Ovary (tissue), 9 donors: Measurements from ENCODE around the gene ELP4. TPM values are rescaled to one million over a fixed set of nuclear protein-coding genes. Genes with fewer than 3 reads are reported as not detected.

Source experiments
- DNase-seq, 5 donors: peaks; one replicate each; pipeline ENCODE4 v3.0.0-alpha.2; 2019 to 2020
- H3K27ac ChIP-seq, 2 donors: fragments of 200-600 bp; one replicate each; pipeline versions ENCODE4 v1.5.1 to v1.8.0; 2019 to 2022
- H3K27me3 ChIP-seq: fragments of 200-600 bp; one replicate; pipeline ENCODE4 v1.8.0; 2022
- H3K36me3 ChIP-seq: fragments of 200-600 bp; sonication (generic); one replicate; pipeline ENCODE4 v1.5.1; 2019
- H3K4me1 ChIP-seq: one replicate; pipeline ENCODE4 v1.8.1; 2013; ENCODE audit warnings: mild to moderate bottlenecking, moderate library complexity; ENCODE audit not compliant: insufficient read depth
- H3K4me3 ChIP-seq: fragments of 200-600 bp; sonication (generic); one replicate; pipeline ENCODE4 v1.5.1; 2017
- H3K9me3 ChIP-seq, 2 donors: fragments of 200-600 bp in 1 of 2; sonication (generic) in 1 of 2; one replicate each; pipeline versions ENCODE4 v1.5.1 to v1.8.1; 2013 to 2019; ENCODE audit warnings: mild to moderate bottlenecking in 1 of 2, moderate library complexity in 1 of 2
- CTCF ChIP-seq, 3 donors: fragments of 450-650 bp in 2 of 3; fragments of 200-600 bp in 1 of 3; IDR thresholded peaks; one replicate each; pipeline versions ENCODE4 v1.5.1 to v1.8.0; 2016 to 2022; ENCODE audit warnings: antibody characterized with exemption in 3 of 3, mild to moderate bottlenecking in 1 of 3
- EP300 ChIP-seq: sonication (generic); formaldehyde crosslinking; IDR thresholded peaks from one replicate; pipeline ENCODE4 v1.6.1; 2017; ENCODE audit warnings: antibody characterized with exemption
- POLR2A ChIP-seq: fragments of 450-650 bp; IDR thresholded peaks from one replicate; pipeline ENCODE4 v1.6.1; 2017; ENCODE audit warnings: antibody characterized with exemption, mild to moderate bottlenecking, moderate library complexity
- WGBS, 3 donors: extraction: QIAGEN DNeasy Blood & Tissue Kit in 1 of 3; methylation state at CpG; one replicate each; pipeline versions ENCODE4 v1.1.5 to v1.1.7; 2013 to 2017; 5-methylcytosine and 5-hydroxymethylcytosine counted together
- intact Hi-C, 4 donors: fragments of 100-400 bp; cut with DNase I; formaldehyde crosslinking; loops; one replicate each; pipeline versions ENCODE4 v1.11.0 to v1.15.1; 2022 to 2023
- polyA plus RNA-seq, 2 donors: library from polyadenylated mRNA; stranded (reverse); fragments of 200-250 nt in 1 of 2; fragments of 350-450 nt in 1 of 2; fragmentation: Illumina TruSeq in 1 of 2; extraction: RNeasy Lipid Tissue Mini Kit (QIAGEN cat#74804) in 1 of 2; gene quantifications; one replicate each; pipeline ENCODE4 v1.2.3, GENCODE V29; 2013 to 2014
- total RNA-seq, 7 donors: library from RNA; depleted of rRNA in 2 of 7; stranded (reverse); fragments of >200 nt in 2 of 7; fragmentation: NEBNext Ultra II Directional in 3 of 7; extraction: Animal tissue kit (Norgen Biotek cat#: 25700) in 3 of 7; gene quantifications; one replicate each; pipeline versions ENCODE4 v1.1.0 to v1.2.4, GENCODE V29; 2016 to 2023
- donor health status: DM: no; HTN: no; CAD: no; lungs with moderate emphysema.
- donor health status: DM: no; HTN: no; CAD: no.
- donor health status: Bipolar disorder and iron deficiency.
- donor health status: DM: yes; HTN: yes; CAD: no.
- donor health status: DM: no; HTN: no; CAD: no.
- donor health status: DM: yes; HTN: yes; CAD: no.

ELP4 gene
- total and polyA plus RNA-seq, 9 donors, result 9.7 to 25.8 (median 13.8) TPM

- Histone ChIP-seq H3K4me3 (no peak overlapping the region), H3K36me3 (no peaks in the 10 kb centered on the region), H3K4me1 (no peaks in the 10 kb centered on the region), H3K27ac (no peak overlapping the region), H3K27me3 (no peaks in the 10 kb centered on the region), H3K9me3 (no peaks in the 10 kb centered on the region)
- no peak for DNase-seq
- 98 to 100% (median 99%) methylated on average over 1 of the region's 1 CpG for WGBS, 3 donors
- TF ChIP-seq EP300 (no peak), POLR2A (no peak), CTCF (IDR thresholded peaks at IDR 0.05) (no peak)
- intact Hi-C loops, result no loop called here
These were observed 118.5 kb downstream of the ELP4 start for GRCh38 chr11:31628111-31628510.

GRCh38 chr11:31636983-31637382 lies 127.4 kb downstream of the ELP4 start:
- DNase-seq, result no peak

GRCh38 chr11:31640611-31641010 lies 131.0 kb downstream of the ELP4 start:
- no peak overlapping the region for H3K27ac ChIP-seq
- TF ChIP-seq EP300 (no peak), POLR2A (no peak), CTCF (IDR thresholded peaks at IDR 0.05) (no peak)

More at GRCh38 chr11:31636983-31637382, 127.4 kb downstream of the ELP4 start:
- WGBS, 3 donors, result 65 to 79% (median 71%) methylated on average over 4 of the region's 4 CpGs
- Histone ChIP-seq H3K9me3 (no peaks in the 10 kb centered on the region), H3K27me3 (no peaks in the 10 kb centered on the region), H3K36me3 (no peaks in the 10 kb centered on the region), H3K4me1 (no peaks in the 10 kb centered on the region), H3K4me3 (no peak overlapping the region), H3K27ac (no peak overlapping the region)
- no peak for TF ChIP-seq EP300
- TF ChIP-seq CTCF (IDR thresholded peaks at IDR 0.05), result no peak
- TF ChIP-seq POLR2A, result no peak
- intact Hi-C loops, result no loop called here

GRCh38 chr11:31641477-31642062 lies 132.0 kb downstream of the ELP4 start:
- TF ChIP-seq CTCF (IDR thresholded peaks at IDR 0.05) (no peak), EP300 (no peak), POLR2A (no peak)
- DNase-seq, result no peak
- no peaks in the 10 kb centered on the region for H3K9me3 ChIP-seq

More at GRCh38 chr11:31640611-31641010, 131.0 kb downstream of the ELP4 start:
- intact Hi-C loops, result no loop called here
- Histone ChIP-seq H3K36me3 (no peaks in the 10 kb centered on the region), H3K9me3 (no peaks in the 10 kb centered on the region), H3K27me3 (no peaks in the 10 kb centered on the region), H3K4me1 (no peaks in the 10 kb centered on the region), H3K4me3 (no peak overlapping the region)
- no peak for DNase-seq

More at GRCh38 chr11:31641477-31642062, 132.0 kb downstream of the ELP4 start:
- H3K4me1 ChIP-seq, result no peaks in the 10 kb centered on the region
- no peaks in the 10 kb centered on the region for H3K27me3 ChIP-seq
- no peak overlapping the region for H3K27ac ChIP-seq
- intact Hi-C loops, result no loop called here
- no peaks in the 10 kb centered on the region for H3K36me3 ChIP-seq
- WGBS, 3 donors, result 90 to 97% (median 96%) methylated on average over 3 of the region's 3 CpGs
- no peak overlapping the region for H3K4me3 ChIP-seq
